ENCODE data around the gene PPEF1.
"Not testable (repeated sequence)": the region's sequence is repeated elsewhere in the genome, so short reads cannot be mapped to it uniquely, and the experiment has no call there.

Gene PPEF1

DNA sequence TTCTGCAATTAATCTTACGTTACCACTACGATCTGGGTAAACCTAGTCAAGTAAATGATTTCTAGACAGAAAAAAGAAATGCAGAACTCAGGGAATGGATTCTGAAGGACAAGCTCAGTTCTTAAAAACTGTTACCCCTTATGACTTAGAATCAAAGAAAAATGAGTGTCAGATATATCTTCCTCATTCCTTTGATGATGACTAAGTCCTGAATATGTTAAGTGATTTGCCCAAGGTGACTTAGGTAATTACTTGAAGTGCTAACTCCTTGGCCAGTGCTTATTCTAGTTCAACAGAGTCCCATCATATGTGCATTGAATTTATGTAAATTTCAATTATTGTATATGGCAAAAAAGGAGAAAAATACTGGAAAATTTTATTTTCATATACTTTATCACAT lies 92.5 kb downstream of the PPEF1 start:
- no peak for DNase-seq

DNA sequence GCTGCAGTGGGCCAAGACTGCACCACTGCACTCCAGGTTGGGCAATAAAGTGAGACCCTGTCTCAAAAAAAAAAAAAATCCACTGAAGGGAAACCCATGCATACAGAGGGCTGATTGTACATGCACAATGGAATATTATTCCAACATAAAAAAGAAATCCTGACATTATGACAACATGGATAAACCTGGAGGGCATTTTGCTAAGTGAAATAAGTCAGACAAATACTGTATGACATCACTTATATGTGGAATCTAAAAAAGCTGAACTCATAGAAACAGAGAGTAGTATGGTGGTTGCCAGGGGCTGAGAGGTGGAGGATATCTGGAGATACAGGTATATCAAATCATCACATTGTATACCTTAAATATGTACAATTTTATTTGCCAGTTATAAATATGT lies 102.2 kb downstream of the PPEF1 start:
- DNase-seq = no peak

DNA sequence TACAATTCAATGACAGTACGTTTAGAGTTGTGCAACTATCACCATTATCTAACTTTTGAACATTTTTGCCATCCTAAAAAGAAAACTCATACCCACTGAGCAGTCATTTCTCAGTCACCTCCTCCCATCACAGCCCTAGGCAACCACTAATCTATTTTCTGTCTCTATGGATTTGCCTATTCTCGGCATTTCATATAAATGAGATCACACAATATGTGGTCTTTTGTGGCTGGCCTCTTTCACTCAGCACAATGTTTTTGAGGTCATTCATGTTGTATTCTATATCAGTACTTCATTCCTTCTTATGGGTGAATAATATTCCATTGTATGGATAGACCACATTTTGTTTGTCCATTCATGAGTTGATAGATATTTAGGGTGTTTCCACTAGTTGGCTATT lies 103.0 kb downstream of the PPEF1 start:
- no peak for DNase-seq

DNA sequence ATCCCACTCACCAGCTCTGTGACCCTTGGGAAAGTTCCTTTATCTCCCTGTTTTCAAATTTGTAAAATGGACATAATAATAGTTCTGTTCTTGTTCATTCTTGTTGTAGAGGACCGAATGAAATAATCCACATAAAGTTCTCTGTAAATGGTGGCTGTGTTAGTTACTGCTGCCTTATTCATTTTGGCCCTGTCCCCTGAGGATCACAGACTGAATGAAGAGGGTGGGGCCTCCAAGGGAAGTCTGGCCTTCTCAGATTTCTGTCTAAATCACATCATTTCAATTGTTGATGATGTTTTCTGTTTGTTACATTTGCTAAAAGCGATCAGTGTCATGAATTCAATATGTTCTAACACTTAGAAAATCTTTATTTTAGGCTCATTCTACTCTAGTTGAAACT lies 117.9 kb downstream of the PPEF1 start:
- DNase-seq = no peak

DNA sequence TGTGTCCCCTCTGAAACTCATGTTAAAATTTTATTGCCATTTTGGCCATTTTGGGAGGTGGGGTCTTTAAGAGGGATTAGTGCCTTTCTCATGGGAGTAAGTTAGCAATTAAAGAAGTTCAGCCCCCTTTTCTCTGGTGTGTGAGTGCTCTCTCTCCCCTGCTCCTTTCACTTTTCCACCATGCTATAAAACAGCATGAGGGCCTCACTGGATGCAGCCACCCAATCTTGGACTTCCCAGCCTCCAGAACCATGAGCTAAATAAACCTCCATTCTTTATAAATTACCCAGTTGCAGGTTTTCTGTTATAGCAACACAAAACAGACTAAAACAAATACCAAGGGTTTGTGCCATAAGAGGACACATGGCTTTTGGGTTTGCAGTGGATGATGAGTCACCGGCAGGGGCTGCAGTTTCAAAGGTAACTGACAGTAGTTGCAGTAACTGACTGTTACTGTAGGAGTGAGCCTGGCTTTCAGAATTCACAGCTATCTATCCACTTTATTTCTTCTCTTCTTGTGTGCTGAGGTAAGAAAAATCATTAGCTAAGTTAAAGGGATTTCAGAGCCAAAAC lies 121.5 kb downstream of the PPEF1 start:
- DNase-seq = no peak

DNA sequence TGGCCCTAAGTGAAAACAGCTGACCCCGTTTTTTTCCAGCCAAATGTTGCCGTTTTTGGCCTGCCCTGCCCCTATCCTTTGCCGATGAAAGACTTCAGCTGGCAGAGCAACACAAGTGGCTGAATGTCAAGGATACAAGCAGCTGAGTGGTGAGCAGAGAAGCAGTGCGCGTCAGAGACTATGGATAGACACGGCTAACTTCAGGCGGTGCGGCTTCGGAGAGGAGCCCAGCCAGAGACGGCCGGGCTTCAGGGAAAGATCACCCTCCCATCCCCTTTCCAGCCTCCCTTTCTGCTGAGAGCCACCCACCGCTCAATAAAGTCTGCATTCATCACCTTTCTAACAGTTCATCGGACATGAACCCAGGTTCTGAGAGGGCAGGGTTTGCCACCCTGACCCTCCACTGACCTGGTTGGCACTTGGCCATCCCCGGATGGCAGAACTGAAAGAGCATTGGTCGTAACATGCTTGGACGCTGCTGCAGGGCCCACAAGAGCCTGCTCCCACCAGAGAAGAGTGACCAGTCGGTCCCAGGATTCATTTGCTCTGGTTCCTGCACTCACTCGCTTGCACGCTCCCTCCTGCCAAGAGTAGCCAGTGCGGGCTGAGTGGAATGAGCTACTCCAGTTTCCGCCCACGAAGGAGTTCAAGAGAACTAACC lies 125.8 kb downstream of the PPEF1 start:
- no peak for DNase-seq

DNA sequence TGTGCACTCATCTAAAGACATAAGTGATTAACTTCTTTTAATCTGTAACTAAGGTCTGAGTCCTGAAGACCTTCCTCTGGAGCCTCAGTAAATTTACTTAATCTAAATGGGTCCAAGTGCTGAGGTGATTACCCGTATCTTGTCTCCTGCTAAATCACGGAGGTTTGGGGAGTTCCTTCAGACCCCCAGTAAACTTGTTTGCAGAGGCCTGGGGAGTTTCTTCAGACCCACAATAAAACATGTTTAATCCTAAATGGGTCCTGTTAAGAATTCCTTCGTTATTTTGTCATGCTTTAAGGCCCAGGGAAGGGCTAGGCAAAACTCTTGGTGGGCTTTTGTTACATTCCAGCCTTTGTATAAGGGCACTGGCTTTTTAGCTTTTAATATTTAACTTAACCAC lies 140.5 kb downstream of the PPEF1 start:
- DNase-seq = not testable (repeated sequence)

DNA sequence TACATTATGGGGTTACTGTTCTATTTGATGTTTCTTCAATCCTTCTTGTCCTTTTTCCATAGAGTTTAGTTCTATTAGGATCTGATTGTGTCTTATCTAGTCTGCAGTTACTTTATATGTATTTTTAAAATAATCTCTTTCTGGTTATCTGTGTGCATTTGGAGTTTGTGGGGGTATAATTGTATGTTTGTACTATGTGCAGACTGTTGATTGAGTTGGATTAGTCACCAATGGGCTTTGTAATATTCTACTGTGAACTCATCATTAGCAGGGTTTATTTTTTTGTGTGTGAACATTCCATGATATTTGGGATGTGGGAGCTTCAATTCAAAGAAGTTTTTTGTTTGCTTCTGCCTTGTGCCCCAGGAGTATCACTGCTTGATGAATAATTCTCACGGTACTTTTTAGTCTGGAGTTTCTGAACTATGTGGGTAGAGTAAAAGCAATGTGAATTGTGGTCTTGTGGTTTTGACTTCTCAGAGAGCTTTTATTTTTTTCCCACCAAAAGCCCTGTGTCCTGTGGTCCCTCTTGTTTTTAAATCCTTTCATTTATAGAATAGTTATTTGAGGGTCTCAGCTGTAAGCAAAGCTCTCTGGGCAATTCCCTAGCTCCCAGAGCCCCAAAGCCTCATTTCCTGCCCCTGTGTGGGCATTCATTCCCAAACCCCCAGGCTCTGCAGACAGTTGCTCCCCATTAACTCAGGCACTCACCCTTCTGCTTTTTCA lies 148.6 kb downstream of the PPEF1 start:
- no peak for DNase-seq

DNA sequence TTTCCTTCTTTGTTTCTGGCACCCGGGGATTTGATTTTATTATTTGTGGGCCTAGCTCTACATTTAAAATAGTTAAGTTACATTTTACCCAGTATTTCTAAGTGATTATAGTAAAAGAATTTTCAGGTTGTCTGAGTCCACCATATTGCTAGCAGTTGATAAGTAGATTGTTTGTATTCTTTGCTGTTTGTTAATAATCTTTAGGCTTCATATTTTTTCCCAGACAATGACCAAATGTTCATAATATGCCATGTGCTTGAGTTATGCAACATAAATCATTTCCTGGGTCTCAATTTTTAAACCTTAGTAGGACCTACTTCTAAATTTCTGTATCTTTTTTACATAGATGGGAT lies 149.2 kb downstream of the PPEF1 start:
- no peak for DNase-seq

DNA sequence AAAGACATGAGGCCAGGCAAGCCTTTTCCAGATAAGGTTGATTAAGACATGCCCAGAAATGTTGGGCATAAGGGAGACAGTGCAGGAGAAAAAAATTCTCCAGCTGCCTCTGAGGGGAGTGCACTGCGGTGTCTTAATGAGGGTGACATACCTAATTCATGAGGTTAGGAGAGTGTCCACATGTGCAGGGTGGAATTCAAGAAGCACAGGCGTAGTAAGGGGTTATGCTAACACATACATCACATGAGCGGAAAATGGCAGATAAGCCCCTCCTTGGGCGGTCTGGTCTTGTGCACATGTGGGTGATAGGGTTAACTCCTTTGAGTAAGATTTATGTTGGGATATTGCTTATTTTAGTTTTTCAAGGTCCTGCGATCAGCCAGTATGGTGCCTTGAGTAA lies 154.1 kb downstream of the PPEF1 start:
- DNase-seq = no peak

DNA sequence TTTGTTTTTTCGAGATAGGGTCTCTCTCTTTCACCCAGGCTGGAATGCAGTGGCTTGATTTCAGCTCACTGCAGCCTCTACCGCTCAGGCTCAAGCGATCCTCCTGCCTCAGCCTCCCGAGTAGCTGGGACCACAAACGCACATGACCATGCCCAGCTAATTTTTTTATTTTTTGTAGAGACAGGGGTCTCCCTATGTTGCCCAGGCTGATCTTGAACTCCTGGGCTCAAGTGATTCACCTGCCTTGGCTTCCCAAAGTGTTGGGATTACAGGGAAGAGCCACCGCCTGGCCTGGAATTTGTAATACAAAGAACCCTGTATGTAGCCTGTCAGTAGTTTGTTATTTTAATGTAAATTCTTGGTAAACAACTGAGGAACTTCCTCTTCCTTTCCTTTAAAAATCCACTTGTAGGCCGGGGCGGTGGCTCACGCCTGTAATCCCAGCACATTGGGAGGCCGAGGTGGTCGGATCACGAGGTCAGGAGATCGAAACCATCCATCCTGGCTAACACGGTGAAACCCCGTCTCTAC lies 157.0 kb downstream of the PPEF1 start:
- DNase-seq = no peak

DNA sequence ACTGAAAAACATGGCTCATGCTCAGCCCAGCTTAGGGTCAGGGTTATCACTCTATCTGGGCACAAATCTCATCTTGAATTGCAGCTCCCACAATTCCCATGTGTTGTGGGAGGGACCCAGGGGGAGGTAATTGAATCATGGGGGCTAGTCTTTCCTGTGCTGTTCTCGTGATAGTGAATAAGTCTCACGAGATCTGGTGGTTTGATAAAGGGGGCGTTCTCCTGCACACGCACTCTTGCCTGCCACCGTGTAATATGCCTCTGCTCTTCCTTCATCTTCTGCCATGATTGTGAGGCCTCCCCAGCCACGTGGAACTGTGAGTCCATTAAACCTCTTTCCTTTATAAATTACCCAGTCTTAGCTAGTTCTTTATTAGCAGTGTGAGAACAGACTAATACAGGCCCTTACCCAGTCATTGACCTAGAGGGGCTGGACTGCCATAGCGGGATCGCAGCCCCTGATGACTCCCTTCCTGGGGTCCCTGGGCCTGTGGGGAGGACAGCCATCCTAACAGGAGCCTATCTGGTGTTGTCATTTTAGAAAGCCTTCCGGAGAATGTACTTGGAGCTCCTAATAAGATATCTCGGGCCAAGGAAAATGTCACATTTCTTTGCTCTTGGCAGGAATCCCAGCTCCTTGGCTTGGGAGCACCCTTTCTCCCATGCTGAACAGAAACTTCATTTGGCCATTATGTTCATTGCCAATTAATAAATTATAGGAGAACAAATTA lies 163.9 kb downstream of the PPEF1 start:
- no peak for DNase-seq

DNA sequence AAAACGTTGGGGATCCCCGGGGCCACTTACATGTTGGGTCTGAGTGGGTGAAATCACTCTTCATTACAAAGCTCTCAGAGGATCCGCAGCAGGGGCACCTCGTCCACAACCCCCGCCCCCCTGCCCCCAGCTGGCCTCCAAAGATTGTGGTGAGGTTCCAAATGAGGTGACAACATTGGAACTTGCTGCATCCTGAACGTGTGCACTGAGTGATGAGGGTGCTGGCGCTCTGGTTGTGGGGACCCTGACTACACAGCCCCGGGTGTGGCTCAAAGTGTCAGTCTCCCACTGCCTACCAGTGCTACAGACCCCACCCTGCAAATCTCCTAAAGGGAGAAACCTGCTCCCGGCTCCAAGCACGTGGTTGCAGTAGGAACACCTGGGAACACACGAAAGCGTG lies 164.5 kb downstream of the PPEF1 start:
- DNase-seq = no peak

DNA sequence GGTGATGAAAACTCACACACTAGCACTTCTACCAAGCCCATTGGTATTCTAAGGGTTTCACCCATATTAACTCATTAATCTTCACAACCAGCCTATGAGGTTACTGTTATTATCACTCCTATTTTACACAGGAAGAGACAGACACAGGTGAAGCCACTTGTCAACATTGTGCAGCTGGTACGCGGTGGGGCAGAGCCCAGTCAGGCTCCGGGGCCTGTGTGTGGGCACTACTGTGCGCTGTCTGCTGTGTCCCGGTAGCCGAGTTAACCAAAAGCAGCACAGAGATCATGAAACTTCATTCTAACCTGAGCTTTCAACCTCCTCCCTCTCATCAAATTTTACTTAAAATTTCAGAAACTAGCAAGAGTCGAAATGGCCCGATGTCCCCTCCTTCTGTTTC lies 165.2 kb downstream of the PPEF1 start:
- no peak for DNase-seq

DNA sequence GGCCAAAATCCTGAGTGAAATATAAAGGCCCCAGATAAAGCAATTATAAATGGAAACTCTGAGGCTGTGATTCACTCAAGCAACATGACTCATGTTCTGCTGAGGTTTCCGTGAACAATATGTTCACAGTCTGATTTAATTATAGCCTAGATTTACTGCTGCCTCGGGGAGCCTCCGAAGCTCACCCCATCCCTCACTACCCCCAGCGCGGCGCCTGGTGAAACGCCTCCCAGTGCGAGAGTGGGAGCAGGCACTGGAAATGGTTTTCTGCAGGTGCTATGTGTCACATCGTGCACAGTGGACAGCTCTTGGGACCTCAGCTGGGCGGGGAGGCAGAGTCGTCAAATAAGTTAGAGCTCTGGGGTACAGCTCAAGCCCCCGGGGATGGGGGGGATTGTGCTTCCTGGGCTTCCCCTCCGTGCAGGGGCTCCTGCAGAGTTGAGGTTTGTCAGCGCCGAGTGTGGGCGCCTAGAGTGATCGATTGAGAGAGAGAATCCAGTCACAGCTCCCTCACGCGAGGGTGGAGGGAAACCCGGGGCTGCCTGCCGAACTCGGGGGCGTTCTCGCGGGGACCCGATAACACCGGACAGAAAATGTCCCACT lies 165.8 kb downstream of the PPEF1 start:
- DNase-seq = no peak

DNA sequence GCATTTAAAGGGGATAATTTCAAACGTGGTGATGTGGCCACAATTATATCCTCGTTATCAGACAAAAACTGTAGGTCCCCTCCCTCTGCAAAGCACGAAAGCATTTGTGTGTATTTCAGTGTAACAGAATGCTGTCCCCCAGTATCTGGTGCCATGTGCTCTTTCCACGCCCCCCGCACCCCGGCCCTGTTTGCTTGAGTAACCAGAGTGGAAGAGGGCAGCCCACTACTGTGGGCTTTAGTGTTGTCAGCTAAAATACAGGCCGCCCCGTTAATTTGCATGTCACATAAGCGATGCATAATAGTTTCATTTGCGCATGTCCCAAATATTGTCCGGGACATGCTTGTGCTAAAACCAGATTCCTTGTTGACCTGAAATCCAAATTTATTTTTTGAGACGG lies 166.4 kb downstream of the PPEF1 start:
- no peak for DNase-seq

DNA sequence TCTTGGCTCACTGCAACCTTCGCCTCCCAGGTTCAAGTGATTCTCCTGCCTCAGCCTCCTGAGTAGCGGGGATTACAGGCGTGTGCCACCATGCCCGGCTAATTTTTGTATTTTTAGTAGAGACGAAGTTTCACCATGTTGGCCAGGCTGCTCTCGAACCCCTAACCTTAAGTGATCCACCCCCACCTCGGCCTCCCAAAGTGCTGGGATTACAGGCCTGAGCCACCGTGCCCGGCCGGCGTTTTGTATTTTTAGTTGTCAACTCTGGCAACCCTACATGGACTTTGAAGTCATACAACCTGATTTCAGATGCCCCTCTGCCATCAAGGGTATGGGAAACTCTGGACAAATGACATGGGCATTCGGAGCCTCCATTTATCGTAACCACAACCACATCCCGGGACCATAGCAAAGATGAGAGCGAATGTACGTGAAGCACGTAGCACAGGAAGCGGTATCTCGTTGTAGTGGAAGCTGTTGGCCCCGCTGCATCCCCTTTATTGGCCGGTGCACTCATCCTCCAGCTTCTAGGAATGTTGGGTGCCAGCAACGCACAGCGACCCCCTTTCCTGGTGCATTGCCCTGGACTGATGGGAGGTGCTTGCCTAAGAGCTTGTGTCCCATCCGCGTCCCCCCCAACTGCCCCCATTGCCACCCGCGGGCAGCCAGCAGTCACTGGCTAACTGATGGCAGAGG lies 167.3 kb downstream of the PPEF1 start:
- DNase-seq = no peak

DNA sequence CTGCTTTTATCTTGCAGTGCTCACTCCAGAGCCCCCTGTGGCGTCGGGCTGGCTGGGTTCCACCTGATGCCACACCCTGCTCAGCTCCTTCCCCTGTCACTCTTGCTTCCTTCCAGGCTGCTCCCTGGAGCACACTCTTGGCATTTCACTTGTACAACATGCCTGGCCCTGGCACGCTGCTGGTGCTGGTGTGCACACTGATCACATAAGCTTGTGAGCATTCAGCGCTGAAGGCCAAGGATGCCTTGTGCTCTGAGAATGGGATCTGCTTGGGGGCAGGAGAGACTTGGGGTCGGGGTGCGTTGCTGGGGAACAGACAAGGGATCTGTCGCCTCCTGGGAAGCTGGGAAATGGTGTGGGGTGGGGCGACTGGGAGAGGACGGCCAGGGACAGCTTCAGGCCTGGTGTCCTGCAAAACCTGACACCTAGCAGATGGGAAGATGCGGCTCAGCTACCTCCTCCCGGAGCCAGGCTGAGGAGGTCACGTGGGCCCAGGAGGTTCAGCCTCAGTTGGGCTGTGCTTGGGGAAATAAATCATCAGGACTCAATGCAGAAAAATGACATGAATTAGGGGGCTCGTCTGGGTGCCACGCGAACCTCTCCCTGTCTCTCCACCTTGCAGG lies 167.9 kb downstream of the PPEF1 start:
- DNase-seq = no peak

DNA sequence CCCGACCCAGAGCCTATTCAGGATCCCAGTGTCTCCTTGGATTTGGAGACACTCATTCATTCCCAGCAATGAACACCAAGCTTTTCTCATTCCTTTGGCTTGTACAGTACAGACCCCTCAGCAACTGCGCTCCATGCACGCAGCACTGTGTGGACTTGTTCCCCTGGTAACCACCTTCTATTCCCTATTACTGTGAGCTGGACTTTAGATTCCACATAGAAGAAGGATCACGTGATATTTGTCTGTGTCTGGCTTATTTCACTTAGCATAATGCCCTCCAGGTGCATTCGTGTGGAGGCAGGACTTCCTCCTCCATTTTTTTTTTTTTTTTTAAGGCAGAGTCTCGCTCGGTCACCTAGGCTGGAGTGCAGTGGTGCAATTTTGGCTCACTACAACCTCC lies 170.0 kb downstream of the PPEF1 start:
- no peak for DNase-seq
